GM19463 (cell line): ENCODE results near the gene ZNF765.
"Not testable (repeated sequence)": the region's sequence is repeated elsewhere in the genome, so short reads cannot be mapped to it uniquely, and the experiment has no call there.

Experiments
- ATAC-seq: cut with Tn5 transposase; IDR thresholded peaks from one replicate; pipeline ENCODE4 v1.9.1; 2021; ENCODE audit warnings: mild to moderate bottlenecking, moderate library complexity; ENCODE audit not compliant: unreplicated experiment

Gene ZNF765

GRCh38 chr19:53420520-53421315 lies 25.8 kb downstream of the ZNF765 start:
- not testable (repeated sequence) for ATAC-seq

- ATAC-seq, result no peak
Measured at GRCh38 chr19:53422551-53422950, 27.6 kb downstream of the ZNF765 start.

DNA sequence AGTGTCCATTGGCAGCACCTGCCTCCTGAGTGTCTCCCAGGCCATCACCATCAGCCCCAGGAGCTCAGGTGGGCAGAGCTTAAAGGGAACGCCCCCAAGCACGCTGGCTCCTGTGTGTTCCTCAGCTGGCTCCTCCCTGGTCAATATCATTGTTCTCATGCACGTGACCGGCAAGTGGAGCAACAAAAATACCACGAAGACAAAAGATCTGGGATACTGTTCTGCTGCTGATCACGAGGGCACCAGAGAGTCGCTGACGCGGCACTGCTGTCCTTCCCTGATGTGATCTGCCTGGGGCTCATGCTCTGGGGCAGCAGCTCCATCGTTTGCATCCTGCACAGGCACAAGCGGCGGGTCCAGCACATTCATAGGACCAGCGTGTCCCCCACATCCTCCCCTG lies 28.1 kb downstream of the ZNF765 start:
- not testable (repeated sequence) for ATAC-seq

DNA sequence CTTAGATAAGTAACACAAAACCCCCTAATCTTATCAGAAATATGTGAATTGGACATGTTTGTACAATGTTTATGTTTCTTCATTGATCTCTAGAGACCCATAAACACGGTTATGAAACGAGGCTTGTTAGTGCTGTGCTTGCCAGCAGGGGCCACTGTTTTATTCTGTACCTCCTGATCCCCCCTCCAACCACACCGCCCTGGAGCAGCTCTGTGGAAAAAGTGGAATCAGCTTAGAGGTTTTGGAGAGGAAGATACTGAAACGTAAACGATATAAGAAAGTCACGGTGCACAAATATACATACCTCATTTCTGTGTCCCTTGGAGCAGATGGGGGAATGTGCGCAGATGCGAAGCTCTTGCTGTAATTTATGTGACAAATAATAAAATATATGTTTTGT lies 28.7 kb downstream of the ZNF765 start:
- ATAC-seq, result not testable (repeated sequence)

DNA sequence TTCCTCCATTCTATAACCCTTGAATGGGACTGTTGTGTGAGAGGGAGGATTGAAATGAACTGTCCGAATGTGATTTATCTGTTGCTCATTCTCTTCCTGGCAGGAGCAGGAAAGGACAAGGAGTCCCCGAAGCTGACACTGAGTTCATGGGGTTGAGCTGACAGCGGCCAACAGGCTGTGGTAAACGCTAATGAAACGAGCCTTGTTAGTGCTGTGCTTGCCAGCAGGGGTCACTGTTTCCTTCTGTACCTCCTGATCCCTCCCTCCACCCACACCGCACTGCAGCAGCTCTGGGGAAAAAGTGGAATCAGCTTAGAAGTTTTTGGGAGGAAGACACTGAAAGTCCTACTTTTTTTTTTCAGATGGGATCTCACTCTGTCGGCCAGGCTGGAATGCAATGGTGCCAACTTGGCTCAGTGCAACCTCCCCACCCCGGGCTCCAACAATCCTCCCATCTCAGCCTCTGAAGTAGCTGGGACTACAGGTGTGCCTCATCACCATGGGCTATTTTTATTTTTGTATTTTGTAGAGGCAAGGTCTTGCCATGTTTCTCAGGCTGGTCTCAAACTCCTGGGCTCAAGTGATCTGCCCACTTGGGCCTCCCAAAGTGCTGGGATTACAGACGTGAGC lies 30.1 kb downstream of the ZNF765 start:
- ATAC-seq, result no peak

DNA sequence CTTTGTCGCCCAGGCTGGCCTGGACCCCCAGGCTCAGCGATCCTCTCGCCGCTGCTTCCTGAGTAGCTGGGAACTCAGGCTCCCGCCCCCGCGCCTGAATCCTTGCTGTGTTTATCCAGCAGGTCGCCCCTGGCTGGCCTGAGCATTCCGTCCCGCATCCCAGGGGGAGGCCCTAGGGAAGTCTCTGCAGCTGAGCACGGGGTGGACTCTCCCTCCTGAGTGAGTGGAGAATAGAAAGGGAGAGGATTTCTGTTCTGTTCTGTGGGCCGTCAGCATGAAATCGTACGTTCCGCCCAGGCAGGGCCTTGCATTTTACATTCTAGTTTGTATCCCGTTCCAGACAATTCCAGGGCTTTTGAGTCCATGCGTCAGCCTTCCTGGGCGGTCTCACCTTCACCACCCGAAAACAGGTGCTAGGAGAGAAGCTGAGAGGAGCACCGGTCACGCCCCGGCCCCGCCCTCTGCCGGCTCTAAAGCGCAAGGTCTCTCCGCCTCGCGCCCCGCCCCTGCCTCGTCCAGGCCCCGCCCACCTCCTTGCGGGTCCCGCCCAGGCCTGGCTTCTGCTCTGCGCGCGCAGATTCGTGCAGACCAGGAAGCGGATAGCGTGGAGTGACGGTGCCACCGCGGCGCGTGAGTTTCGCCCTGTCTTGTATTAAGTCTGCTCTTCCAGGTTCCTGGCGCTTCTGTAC lies 36.6 kb downstream of the ZNF765 start, which contains the start of gene ZNF761:
Gene ZNF761 (plus strand): TSS at position 586 of the 689 bp plus-strand sequence. CDS start 15,285 bp downstream, outside the sequence.
- ATAC-seq, result peak; percentile 99

DNA sequence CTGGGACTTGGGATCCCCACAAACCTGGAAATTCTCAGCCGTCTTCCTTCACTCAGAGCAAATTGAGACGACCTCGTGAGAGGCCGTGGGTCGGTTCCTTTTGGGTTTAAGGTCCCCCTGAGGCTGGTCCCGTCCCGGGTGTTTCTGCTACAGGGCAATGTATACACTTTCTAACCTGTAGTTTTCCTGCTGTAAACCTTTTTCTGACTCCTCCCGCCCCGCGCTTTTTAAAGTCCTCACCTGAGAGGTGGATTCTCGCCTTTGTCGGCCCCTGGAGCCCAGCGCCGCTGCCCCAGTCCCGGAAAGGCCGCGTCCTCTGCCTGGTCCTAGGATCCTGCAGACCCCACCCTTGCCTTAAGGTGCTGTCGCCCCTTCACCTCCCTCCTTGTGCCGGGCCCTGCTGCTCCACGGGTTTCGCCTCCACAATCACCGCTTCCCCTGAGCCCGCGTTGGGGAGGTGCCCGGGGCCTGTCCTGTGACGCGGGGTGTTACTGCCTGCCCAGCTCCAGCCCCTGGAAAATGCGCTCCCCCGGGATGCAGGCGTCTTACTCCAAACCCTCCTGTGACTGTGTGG lies 37.2 kb downstream of the ZNF765 start:
- ATAC-seq, result peak; percentile 15

DNA sequence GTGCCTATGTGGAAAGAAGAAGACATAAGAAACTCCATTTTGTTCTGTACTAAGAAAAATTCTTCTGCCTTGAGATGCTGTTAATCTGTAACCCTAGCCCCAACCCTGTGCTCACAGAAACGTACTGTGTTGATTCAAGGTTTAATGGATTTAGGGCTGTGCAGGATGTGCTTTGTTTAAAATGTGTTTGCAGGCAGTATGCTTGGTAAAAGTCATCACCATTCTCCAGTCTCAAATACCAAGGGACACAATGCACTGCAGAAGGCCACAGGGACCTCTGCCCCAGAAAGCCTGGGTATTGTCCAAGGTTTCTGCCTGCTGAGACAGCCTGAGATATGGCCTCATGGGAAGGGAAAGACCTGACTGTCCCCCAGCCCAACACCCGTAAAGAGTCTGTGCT lies 48.9 kb downstream of the ZNF765 start:
- not testable (repeated sequence) for ATAC-seq

- ATAC-seq, result not testable (repeated sequence)
Measured at GRCh38 chr19:53447196-53447595, 52.2 kb downstream of the ZNF765 start.

DNA sequence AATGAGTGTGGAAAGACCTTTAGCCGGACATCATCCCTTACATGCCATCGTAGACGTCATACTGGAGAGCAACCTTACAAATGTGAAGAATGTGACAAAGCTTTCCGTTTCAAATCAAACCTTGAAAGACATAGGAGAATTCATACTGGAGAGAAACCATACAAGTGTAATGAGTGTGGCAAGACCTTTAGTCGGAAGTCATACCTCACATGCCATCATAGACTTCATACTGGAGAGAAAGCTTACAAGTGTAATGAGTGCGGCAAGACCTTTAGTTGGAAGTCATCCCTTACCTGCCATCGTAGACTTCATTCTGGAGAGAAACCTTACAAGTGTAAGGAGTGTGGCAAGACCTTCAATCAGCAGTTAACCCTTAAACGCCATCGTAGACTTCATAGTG lies 60.9 kb downstream of the ZNF765 start:
- ATAC-seq, result no peak

DNA sequence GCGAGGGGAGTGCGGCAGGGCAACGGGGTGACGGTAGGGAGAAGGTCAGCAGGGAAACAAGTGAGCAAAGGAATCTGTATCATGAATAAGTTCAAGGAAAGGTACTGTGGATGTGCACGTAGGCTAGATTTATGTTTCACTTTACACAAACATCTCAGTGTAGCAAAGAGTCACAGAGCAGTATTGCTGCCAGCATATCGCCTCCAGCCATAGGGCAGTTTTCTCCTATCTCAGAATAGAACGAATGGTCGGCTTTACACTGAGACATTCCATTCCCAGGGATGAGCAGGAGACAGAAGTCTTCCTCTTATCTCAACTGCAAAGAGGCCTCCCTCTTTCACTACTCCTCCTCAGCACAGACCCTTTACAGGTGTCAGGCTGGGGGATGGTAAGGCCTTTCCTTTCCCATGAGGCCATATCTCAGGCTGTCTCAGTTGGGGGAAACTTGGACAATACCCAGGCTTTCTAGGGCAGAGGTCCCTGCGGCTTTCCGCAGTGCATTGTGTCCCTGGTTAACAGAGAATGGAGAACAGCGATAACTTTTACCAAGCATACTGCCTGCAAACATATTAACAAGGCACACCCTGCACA lies 65.3 kb downstream of the ZNF765 start:
- not testable (repeated sequence) for ATAC-seq

DNA sequence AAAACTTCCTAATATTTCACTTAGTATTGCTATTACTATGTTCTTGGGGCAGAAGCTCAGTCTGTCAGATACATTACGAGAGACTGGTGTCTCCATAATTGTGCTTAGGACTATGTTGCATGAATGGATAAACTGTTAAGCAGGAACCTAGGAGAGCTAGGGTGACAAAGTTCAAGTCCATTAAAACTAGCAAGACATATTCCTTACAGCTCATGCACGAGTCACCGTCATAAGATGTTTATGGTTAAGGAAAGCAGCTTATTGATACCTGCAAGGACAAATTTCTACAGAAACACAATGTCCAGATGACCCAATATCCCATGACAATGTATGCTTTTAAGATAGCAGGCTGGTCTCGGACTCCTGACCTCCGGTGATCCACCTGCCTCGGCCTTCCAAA lies 66.9 kb downstream of the ZNF765 start:
- ATAC-seq, result no peak

- ATAC-seq, result no peak
Measured at GRCh38 chr19:53462861-53463260, 67.9 kb downstream of the ZNF765 start.

DNA sequence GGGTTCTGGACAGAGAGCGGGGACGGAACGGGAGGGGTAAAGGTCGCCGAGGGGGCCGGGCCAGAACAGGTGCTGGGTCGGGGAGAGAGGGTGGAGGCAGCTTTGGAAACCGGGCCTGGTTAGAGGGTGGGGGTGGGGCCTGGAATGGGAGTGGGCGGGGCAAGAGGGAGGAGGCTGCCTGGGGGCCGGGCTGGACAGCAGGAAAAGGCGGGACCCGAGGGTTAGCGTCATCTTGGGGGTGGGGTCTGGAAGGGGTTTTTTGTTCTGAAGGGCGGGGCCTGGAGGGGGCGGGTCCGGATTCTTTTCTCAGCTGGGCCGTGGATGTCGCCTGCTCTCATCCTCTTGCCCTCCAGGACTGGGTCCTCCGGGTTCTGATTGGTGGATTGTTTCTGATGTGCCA lies 68.3 kb downstream of the ZNF765 start:
- ATAC-seq, result no peak

GRCh38 chr19:53466726-53467484 lies 72.0 kb downstream of the ZNF765 start:
- peak; percentile 12 for ATAC-seq

DNA sequence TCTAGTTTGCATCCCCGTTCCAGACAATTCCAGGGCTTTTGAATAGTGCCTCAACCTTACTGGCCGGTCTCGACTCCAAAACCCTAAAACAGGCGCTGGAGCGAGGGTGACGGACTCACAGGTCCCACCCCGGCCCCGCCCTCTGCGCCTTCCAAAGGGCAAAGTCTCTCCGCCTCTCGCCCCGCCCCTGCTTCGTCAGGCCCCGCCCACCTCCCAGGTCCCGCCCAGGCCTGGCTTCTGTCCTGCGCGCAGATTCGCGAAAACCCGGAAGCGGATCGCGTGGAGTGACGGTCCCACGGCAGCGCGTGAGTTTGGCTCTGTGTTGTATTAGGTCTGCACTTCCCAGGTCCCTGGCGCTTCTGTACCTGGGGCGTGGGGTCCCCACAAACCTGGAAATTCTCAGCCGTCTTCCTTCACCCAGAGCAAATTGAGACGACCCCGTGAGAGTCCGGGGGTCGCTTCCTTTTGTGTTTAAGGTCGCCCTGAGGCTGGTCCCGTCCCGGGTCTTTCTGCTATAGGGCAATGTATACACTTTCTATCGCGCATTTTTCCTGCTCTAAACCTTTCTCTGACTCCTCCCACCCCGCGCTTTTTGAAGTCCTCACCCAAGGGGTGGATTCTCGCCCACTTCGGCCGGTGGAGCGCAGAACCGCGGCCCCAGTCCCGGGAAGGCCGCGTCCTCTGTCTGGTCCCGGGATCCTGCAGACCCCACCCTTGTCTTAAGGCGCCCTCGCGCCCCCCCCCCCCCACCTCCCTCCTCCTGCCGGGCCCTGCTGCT lies 72.7 kb downstream of the ZNF765 start, which contains the start of gene ZNF813:
Gene ZNF813 (plus strand): TSS at position 249 of the 778 bp plus-strand sequence. CDS start 16,090 bp downstream, outside the sequence.
- peak; percentile 92 for ATAC-seq

DNA sequence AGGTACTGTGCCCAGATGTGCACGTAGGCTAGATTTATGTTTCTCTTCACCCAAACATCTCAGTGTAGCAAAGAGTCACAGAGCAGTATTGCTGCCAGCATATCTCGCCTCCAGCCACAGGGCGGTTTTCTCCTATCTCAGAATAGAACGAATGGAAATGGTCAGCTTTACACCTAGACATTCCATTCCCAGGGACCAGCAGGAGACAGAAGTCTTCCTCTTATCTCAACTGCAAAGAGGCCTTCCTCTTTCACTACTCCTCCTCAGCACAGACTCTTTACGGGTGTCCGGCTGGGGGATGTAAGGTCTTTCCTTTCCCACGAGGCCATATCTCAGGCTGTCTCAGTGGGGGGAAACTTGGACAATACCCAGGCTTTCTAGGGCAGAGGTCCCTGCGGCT lies 73.7 kb downstream of the ZNF765 start:
- ATAC-seq, result not testable (repeated sequence)

- no peak for ATAC-seq
Measured at GRCh38 chr19:53471916-53472315, 77.0 kb downstream of the ZNF765 start.

GRCh38 chr19:53474832-53475231 lies 79.9 kb downstream of the ZNF765 start:
- ATAC-seq, result not testable (repeated sequence)
